Endothelial cell (in vitro differentiated cells): ENCODE data around the gene KDM1B. TPM values are rescaled to one million over a fixed set of nuclear protein-coding genes. Genes with fewer than 3 reads are reported as not detected.
A peak's percentile ranks its signal among the peaks of the same experiment; 100 is the strongest.

Source experiments
- DNase-seq: peaks from one replicate; pipeline ENCODE4 v3.0.0; 2021; ENCODE audit warnings: low spot score
- H3K27ac Mint-ChIP-seq: one replicate; pipeline ENCODE4 v1.8.0; 2021; ENCODE audit warnings: mixed read lengths, inconsistent platforms; ENCODE audit not compliant: unreplicated experiment
- H3K27me3 Mint-ChIP-seq: one replicate; pipeline ENCODE4 v1.8.0; 2021; ENCODE audit warnings: mild to moderate bottlenecking, moderate library complexity, mixed read lengths, inconsistent platforms; ENCODE audit not compliant: unreplicated experiment
- H3K36me3 Mint-ChIP-seq: one replicate; pipeline ENCODE4 v1.8.0; 2021; ENCODE audit warnings: mild to moderate bottlenecking, low read depth, mixed read lengths, inconsistent platforms; ENCODE audit not compliant: unreplicated experiment
- H3K4me1 Mint-ChIP-seq: one replicate; pipeline ENCODE4 v1.8.0; 2021; ENCODE audit warnings: mild to moderate bottlenecking, mixed read lengths, inconsistent platforms; ENCODE audit not compliant: unreplicated experiment
- H3K4me3 Mint-ChIP-seq: one replicate; pipeline ENCODE4 v1.8.0; 2021; ENCODE audit warnings: mild to moderate bottlenecking, mixed read lengths, inconsistent platforms; ENCODE audit not compliant: unreplicated experiment
- H3K9me3 Mint-ChIP-seq: one replicate; pipeline ENCODE4 v1.8.0; 2021; ENCODE audit warnings: mixed read lengths, inconsistent platforms; ENCODE audit not compliant: unreplicated experiment
- CTCF ChIP-seq: fragments of 200-600 bp; sonication (generic); IDR thresholded peaks from one replicate; pipeline ENCODE4 v1.5.0; 2021; ENCODE audit warnings: antibody characterized with exemption; ENCODE audit not compliant: unreplicated experiment
- total RNA-seq: library from RNA; stranded (reverse); fragmentation: NEBNext Ultra II Directional; extraction: Animal tissue kit (Norgen Biotek cat#: 25700); gene quantifications from one replicate; pipeline ENCODE4 v1.2.1, GENCODE V29; 2021; ENCODE audit not compliant: unreplicated experiment

The KDM1B gene
- total RNA-seq, 1 donor from 2014 or later, result 14.9 TPM

GRCh38 chr6:18262702-18263417 lies 107.6 kb downstream of the KDM1B start:
- H3K36me3 Mint-ChIP-seq, result peaks cover 21% of the 10 kb centered on the region

DNA sequence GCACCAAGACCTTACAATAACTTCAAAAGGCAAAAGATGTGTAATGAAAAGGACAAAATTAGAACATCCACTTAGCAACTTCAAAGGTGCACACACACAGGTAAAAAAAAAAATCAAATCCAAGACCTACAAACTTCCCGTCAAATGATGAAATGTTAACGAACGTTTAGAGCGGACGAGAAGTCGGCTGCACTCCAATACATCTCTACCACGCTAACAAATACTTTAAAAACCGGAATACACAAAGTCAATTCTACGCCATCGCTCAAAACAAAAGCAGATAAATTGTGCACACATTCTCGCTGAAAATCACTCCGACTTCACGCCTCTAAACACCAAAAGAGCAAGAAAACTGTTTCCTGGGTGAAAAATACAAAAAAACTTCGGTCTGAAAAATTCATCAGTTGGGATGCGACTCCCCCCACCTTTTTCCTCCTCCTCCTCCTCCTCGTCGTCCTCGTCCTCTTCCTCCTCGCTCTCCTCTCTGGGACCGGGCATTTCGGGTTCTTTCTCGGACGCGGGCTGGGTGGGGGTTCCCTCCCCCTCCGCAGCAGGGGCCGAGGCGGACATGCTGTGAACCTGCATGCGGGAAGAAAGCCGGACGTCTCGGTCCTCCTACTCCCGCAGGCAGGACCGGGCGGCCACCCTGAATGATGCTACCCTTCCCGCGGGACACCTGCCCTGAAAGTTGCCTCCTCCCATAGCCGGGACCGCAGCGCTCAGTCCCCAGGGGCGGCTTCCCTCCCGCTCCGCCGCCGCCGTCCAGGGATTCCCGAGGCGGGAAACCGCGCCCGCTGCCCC lies 108.4 kb downstream of the KDM1B start:
- H3K9me3 Mint-ChIP-seq, result no peaks in the 10 kb centered on the region
- peaks cover 14% of the 10 kb centered on the region for H3K27me3 Mint-ChIP-seq
- DNase-seq, result peak; percentile 65
- no peak for TF ChIP-seq CTCF
- peak overlapping the region; percentile 93 for H3K27ac Mint-ChIP-seq
- peak overlapping the region; percentile 99 for H3K4me3 Mint-ChIP-seq
- H3K36me3 Mint-ChIP-seq, result peaks cover 21% of the 10 kb centered on the region
- peaks cover 28% of the 10 kb centered on the region for H3K4me1 Mint-ChIP-seq

More at GRCh38 chr6:18262702-18263417, 107.6 kb downstream of the KDM1B start:
- DNase-seq, result no peak
- Mint-ChIP-seq H3K27ac (peak overlapping the region; percentile 93), H3K27me3 (peaks cover 14% of the 10 kb centered on the region), H3K9me3 (no peaks in the 10 kb centered on the region), H3K4me1 (peaks cover 28% of the 10 kb centered on the region), H3K4me3 (peak overlapping the region; percentile 99)
- no peak for TF ChIP-seq CTCF

GRCh38 chr6:18264219-18264922 lies 109.1 kb downstream of the KDM1B start, which contains the start of gene DEK:
Gene DEK (minus strand): TSS chr6:18264530. CDS start chr6:18263987, 543 bp downstream.
- peak; percentile 89 for DNase-seq
- Mint-ChIP-seq H3K36me3 (peaks cover 21% of the 10 kb centered on the region), H3K9me3 (no peaks in the 10 kb centered on the region), H3K27me3 (peaks cover 14% of the 10 kb centered on the region), H3K4me1 (peaks cover 28% of the 10 kb centered on the region), H3K27ac (peak within 1 kb of the TSS; percentile 93), H3K4me3 (peak within 1 kb of the TSS; percentile 99)
- TF ChIP-seq CTCF, result peak; percentile 11

- Mint-ChIP-seq H3K27me3 (peaks cover 11% of the 10 kb centered on the region), H3K9me3 (no peaks in the 10 kb centered on the region), H3K36me3 (peaks cover 21% of the 10 kb centered on the region), H3K4me3 (peak overlapping the region; percentile 92), H3K27ac (peak overlapping the region; percentile 89), H3K4me1 (peaks cover 28% of the 10 kb centered on the region)
- no peak for TF ChIP-seq CTCF
- DNase-seq, result no peak
Observed at GRCh38 chr6:18264923-18265377, 109.7 kb downstream of the KDM1B start.
